HepG2 (cell line): ENCODE results near the gene BAZ1A. TPM values are rescaled to one million over a fixed set of nuclear protein-coding genes. Genes with fewer than 3 reads are reported as not detected.

Experiments used
- ATF7-NPFF ChIP-seq: sonication (generic); formaldehyde crosslinking; IDR thresholded peaks from 2 replicates; pipeline ENCODE4 v1.8.1; 2023; ENCODE audit warnings: mild to moderate bottlenecking, low read depth, missing genetic modification reagents, moderate library complexity
- BHLHE40 ChIP-seq: IDR thresholded peaks from 2 replicates; pipeline ENCODE4 v1.6.1; 2011; ENCODE audit warnings: low read length, improper control_type of control experiment
- CBFB ChIP-seq: sonication (generic); formaldehyde crosslinking; IDR thresholded peaks from 2 replicates; pipeline ENCODE4 v1.4.0; 2020; ENCODE audit warnings: missing genetic modification reagents
- FLYWCH1 ChIP-seq: sonication (generic); formaldehyde crosslinking; IDR thresholded peaks from 2 replicates; pipeline ENCODE4 v1.8.1; 2023; ENCODE audit warnings: mild to moderate bottlenecking, missing genetic modification reagents
- FOXM1 ChIP-seq: sonication (generic); formaldehyde crosslinking; IDR thresholded peaks from 2 replicates; pipeline ENCODE4 v1.5.0; 2020; ENCODE audit warnings: missing genetic modification reagents
- GABPA ChIP-seq, 2 experiments: IDR thresholded peaks; 2 replicates each; pipeline ENCODE4 v1.6.1; 2011 to 2016; ENCODE audit warnings: low read depth in 2 of 2, low read length in 1 of 2, missing biosample characterization in 1 of 2, missing genetic modification characterization in 1 of 2
- HDAC1 ChIP-seq: sonication (generic); formaldehyde crosslinking; IDR thresholded peaks from 2 replicates; pipeline ENCODE4 v1.5.1; 2020; ENCODE audit warnings: mild to moderate bottlenecking, missing genetic modification reagents
- HNF4G ChIP-seq, 2 experiments: sonication (generic) in 1 of 2; formaldehyde crosslinking in 1 of 2; IDR thresholded peaks; 2 replicates each; pipeline versions ENCODE4 v1.4.0 to v1.6.1; 2011 to 2020; ENCODE audit warnings: borderline replicate concordance in 2 of 2, low read depth in 2 of 2, mild to moderate bottlenecking in 2 of 2, low read length in 1 of 2, missing genetic modification reagents in 1 of 2, moderate library complexity in 1 of 2
- IRF9 ChIP-seq: sonication (generic); formaldehyde crosslinking; IDR thresholded peaks from 2 replicates; pipeline ENCODE4 v1.8.0; 2022; ENCODE audit warnings: missing genetic modification reagents, mild to moderate bottlenecking, borderline replicate concordance
- MAF1 ChIP-seq: sonication (generic); formaldehyde crosslinking; IDR thresholded peaks from 2 replicates; pipeline ENCODE4 v1.5.0; 2020; ENCODE audit warnings: missing genetic modification reagents, borderline replicate concordance
- MAX ChIP-seq: IDR thresholded peaks from 2 replicates; pipeline ENCODE4 v1.6.1; 2012; ENCODE audit warnings: inconsistent platforms
- NFE2L2 ChIP-seq: fragments of 150-350 bp; IDR thresholded peaks from 2 replicates; pipeline ENCODE4 v1.6.1; 2014; ENCODE audit warnings: low read length
- NFIC ChIP-seq: IDR thresholded peaks from 2 replicates; pipeline ENCODE4 v1.6.1; 2012; ENCODE audit warnings: mild to moderate bottlenecking, low read length, inconsistent platforms
- SALL1 ChIP-seq: sonication (generic); formaldehyde crosslinking; IDR thresholded peaks from 2 replicates; pipeline ENCODE4 v1.8.0; 2022; ENCODE audit warnings: mild to moderate bottlenecking, missing genetic modification reagents
- SATB2 ChIP-seq: sonication (generic); formaldehyde crosslinking; IDR thresholded peaks from 2 replicates; pipeline ENCODE4 v1.5.0; 2020; ENCODE audit warnings: missing genetic modification reagents
- SOX13 ChIP-seq, 3 experiments: fragments of 450-650 bp in 1 of 3; sonication (generic) in 1 of 3; formaldehyde crosslinking in 1 of 3; IDR thresholded peaks in 2 of 3; conservative IDR thresholded peaks in 1 of 3; 2 replicates each; pipeline versions ENCODE4 v1.5.0 to v1.6.1; 2016 to 2020; ENCODE audit warnings: antibody characterized with exemption in 1 of 3, mild to moderate bottlenecking in 1 of 3, missing compliant biosample characterization in 1 of 3, missing genetic modification reagents in 1 of 3, moderate library complexity in 1 of 3
- TBX2 ChIP-seq: sonication (generic); formaldehyde crosslinking; IDR thresholded peaks from 2 replicates; pipeline ENCODE4 v1.5.0; 2020; ENCODE audit warnings: missing genetic modification reagents, mild to moderate bottlenecking, borderline replicate concordance
- TCF7 ChIP-seq: sonication (generic); IDR thresholded peaks from 2 replicates; pipeline ENCODE4 v1.6.1; 2016; ENCODE audit warnings: antibody characterized with exemption, low read depth
- ZNF230 ChIP-seq: sonication (generic); formaldehyde crosslinking; IDR thresholded peaks from 2 replicates; pipeline ENCODE4 v1.4.0; 2020; ENCODE audit warnings: mild to moderate bottlenecking, missing genetic modification reagents
- ZNF260 ChIP-seq: sonication (generic); formaldehyde crosslinking; IDR thresholded peaks from 2 replicates; pipeline ENCODE4 v1.4.0; 2020; ENCODE audit warnings: missing genetic modification reagents, low read depth, mild to moderate bottlenecking, borderline replicate concordance
- ZNF264 ChIP-seq: sonication (generic); formaldehyde crosslinking; IDR thresholded peaks from 2 replicates; pipeline ENCODE4 v1.4.0; 2020; ENCODE audit warnings: missing genetic modification reagents
- ZNF282 ChIP-seq: fragments of 450-650 bp; IDR thresholded peaks from 2 replicates; pipeline ENCODE4 v1.6.1; 2018; ENCODE audit not compliant: partially characterized antibody
- ZNF350 ChIP-seq: sonication (generic); formaldehyde crosslinking; IDR thresholded peaks from 2 replicates; pipeline ENCODE4 v1.4.0; 2020; ENCODE audit warnings: mild to moderate bottlenecking, low read depth, missing genetic modification reagents, borderline replicate concordance
- ZNF546 ChIP-seq: sonication (generic); formaldehyde crosslinking; conservative IDR thresholded peaks from 2 replicates; pipeline ENCODE4 v1.8.1; 2023; ENCODE audit warnings: mild to moderate bottlenecking, missing genetic modification reagents
- polyA plus RNA-seq, 8 experiments: library from polyadenylated mRNA; depleted of rRNA in 3 of 8; stranded (reverse) in 7 of 8; unstranded in 1 of 8; fragments of >200 nt; fragmentation: Illumina TruSeq in 4 of 8; extraction: Trizol in 4 of 8; gene quantifications; 2 replicates each; pipeline versions ENCODE4 v1.2.1 to v1.2.3, GENCODE V29; 2011 to 2016; ENCODE audit warnings: low read depth in 4 of 8, missing spikeins in 1 of 8, mixed read lengths in 1 of 8; ENCODE audit not compliant: insufficient read depth in 1 of 8
- total RNA-seq, 5 experiments: library from RNA; depleted of rRNA; stranded (reverse); fragments of >200 nt; fragmentation: Illumina TruSeq; extraction: Trizol; gene quantifications; 2 replicates each; pipeline ENCODE4 v1.2.3, GENCODE V29; 2016; ENCODE audit warnings: low read depth in 1 of 5
- TF ChIP-seq, protein P1 (sequence below): sonication (generic); formaldehyde crosslinking; IDR thresholded peaks from 2 replicates; pipeline ENCODE4 v1.5.1; 2020; ENCODE audit warnings: missing genetic modification reagents, mild to moderate bottlenecking, borderline replicate concordance
- TF ChIP-seq, protein P2 (sequence below): IDR thresholded peaks from 2 replicates; pipeline ENCODE4 v1.6.1; 2016; ENCODE audit warnings: missing compliant biosample characterization, missing genetic modification reagents, borderline replicate concordance

BAZ1A gene
- total and polyA plus RNA-seq, 2 of the 13 experiments (the other 11 are each of a cell fraction or from before 2014, with no cell fraction given), result 20.9 to 56.8 TPM

DNA sequence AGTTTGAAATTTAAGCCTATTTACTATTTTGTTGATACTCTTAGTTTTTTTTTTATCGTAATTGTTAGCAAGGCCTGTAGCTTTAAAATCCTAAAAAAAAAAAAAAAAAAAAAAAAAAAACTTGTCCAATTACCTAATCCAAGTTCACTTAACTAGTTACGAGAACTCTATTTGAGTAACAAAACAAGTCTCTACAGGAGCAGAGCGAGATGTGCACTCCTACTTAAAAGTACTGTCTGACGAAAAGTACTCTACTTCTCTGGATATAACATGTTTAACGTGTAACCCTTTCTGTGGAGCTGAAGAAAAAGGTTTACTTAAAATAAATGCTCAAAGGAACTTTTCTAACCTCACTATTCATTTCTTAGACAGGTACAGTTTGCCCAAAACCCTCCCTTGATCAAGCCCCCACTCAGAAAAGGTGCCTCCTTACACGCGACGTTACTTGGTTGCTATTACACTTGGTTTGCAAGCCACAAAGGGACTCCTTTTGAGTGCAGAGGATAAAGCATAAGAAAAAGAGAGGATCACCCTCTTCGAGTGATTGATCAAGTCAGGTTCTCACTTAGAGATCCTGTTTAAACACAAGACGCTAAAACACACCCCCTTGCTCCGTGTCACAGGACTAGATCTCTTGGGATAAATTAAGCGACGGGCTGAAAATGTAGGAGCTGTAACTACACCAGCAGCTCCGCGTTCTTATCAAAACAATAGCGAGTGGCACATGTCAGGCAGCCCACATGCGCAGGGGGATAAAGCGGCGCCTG, 2.2 kb downstream of the BAZ1A start (continued):
- no peak for TF ChIP-seq HNF4G (IDR thresholded peaks at IDR 0.05; ENCODE audit: borderline replicate concordance, low read depth, low read length)
- no peak for TF ChIP-seq HNF4G (CRISPR knock-in tag; IDR thresholded peaks at IDR 0.05; ENCODE audit: borderline replicate concordance, low read depth)
- no peak for TF ChIP-seq SALL1
- peak; percentile 98 for TF ChIP-seq MAX
- TF ChIP-seq, protein P1, sequence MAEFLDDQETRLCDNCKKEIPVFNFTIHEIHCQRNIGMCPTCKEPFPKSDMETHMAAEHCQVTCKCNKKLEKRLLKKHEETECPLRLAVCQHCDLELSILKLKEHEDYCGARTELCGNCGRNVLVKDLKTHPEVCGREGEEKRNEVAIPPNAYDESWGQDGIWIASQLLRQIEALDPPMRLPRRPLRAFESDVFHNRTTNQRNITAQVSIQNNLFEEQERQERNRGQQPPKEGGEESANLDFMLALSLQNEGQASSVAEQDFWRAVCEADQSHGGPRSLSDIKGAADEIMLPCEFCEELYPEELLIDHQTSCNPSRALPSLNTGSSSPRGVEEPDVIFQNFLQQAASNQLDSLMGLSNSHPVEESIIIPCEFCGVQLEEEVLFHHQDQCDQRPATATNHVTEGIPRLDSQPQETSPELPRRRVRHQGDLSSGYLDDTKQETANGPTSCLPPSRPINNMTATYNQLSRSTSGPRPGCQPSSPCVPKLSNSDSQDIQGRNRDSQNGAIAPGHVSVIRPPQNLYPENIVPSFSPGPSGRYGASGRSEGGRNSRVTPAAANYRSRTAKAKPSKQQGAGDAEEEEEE, result peak; percentile 95
- no peak for TF ChIP-seq NFIC
- no peak for TF ChIP-seq TCF7
- TF ChIP-seq ZNF282, result no peak
- no peak for TF ChIP-seq TBX2 (CRISPR knock-in tag)
- no peak for TF ChIP-seq GABPA (IDR thresholded peaks at IDR 0.05; ENCODE audit: low read depth, low read length)
- TF ChIP-seq GABPA (CRISPR knock-in tag; IDR thresholded peaks at IDR 0.05; ENCODE audit: low read depth), result no peak
- TF ChIP-seq SOX13 (IDR thresholded peaks at IDR 0.05), result peak; percentile 15; the same call in 1 of the 2 replicates
- TF ChIP-seq SOX13 (CRISPR knock-in tag; conservative IDR thresholded peaks at IDR 0.05 in 1 of 2, IDR thresholded peaks at IDR 0.05 in 1 of 2), result peak in 1 of 2 experiments; percentile 64; a peak in 2 of 4 replicates
- TF ChIP-seq ZNF264 (CRISPR knock-in tag), result peak; percentile 40; the same call in 1 of the 2 replicates
- TF ChIP-seq, protein P2, sequence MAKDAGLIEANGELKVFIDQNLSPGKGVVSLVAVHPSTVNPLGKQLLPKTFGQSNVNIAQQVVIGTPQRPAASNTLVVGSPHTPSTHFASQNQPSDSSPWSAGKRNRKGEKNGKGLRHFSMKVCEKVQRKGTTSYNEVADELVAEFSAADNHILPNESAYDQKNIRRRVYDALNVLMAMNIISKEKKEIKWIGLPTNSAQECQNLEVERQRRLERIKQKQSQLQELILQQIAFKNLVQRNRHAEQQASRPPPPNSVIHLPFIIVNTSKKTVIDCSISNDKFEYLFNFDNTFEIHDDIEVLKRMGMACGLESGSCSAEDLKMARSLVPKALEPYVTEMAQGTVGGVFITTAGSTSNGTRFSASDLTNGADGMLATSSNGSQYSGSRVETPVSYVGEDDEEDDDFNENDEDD (CRISPR knock-in tag), result no peak
- no peak for TF ChIP-seq HDAC1 (CRISPR knock-in tag)
- no peak for TF ChIP-seq ZNF230
- TF ChIP-seq SATB2 (CRISPR knock-in tag), result 0 out of 2 replicates have a peak, but pooled peaks have one; percentile 30
- TF ChIP-seq IRF9, result no peak
- no peak for TF ChIP-seq ZNF546
- TF ChIP-seq FOXM1, result no peak
- TF ChIP-seq CBFB (CRISPR knock-in tag), result no peak
- peak; percentile 53 for TF ChIP-seq BHLHE40
- no peak for TF ChIP-seq NFE2L2
- no peak for TF ChIP-seq FLYWCH1 (CRISPR knock-in tag)
- no peak for TF ChIP-seq ZNF350 (CRISPR knock-in tag)
- TF ChIP-seq MAF1 (CRISPR knock-in tag), result no peak
- TF ChIP-seq ZNF260, result no peak
- TF ChIP-seq ATF7-NPFF, result no peak
